Fibroblast of mammary gland (primary cell): ENCODE measurements around the gene C1QTNF2.

Source experiments
- DNase-seq: peaks from one replicate; pipeline ENCODE4 v3.0.0-alpha.2; 2010; ENCODE audit warnings: low read depth
- H3K4me3 ChIP-seq: 2 replicates; pipeline ENCODE4 v1.5.1; 2011; ENCODE audit warnings: low read depth, mild to moderate bottlenecking, low read length, moderate library complexity; ENCODE audit not compliant: control insufficient read depth
- TF ChIP-seq, protein P1 (sequence below): conservative IDR thresholded peaks from 2 replicates; pipeline ENCODE4 v1.5.1; 2011; ENCODE audit warnings: low read depth, low read length, inconsistent platforms; ENCODE audit not compliant: control insufficient read depth, insufficient read depth

Gene C1QTNF2, protein sequence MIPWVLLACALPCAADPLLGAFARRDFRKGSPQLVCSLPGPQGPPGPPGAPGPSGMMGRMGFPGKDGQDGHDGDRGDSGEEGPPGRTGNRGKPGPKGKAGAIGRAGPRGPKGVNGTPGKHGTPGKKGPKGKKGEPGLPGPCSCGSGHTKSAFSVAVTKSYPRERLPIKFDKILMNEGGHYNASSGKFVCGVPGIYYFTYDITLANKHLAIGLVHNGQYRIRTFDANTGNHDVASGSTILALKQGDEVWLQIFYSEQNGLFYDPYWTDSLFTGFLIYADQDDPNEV

DNA sequence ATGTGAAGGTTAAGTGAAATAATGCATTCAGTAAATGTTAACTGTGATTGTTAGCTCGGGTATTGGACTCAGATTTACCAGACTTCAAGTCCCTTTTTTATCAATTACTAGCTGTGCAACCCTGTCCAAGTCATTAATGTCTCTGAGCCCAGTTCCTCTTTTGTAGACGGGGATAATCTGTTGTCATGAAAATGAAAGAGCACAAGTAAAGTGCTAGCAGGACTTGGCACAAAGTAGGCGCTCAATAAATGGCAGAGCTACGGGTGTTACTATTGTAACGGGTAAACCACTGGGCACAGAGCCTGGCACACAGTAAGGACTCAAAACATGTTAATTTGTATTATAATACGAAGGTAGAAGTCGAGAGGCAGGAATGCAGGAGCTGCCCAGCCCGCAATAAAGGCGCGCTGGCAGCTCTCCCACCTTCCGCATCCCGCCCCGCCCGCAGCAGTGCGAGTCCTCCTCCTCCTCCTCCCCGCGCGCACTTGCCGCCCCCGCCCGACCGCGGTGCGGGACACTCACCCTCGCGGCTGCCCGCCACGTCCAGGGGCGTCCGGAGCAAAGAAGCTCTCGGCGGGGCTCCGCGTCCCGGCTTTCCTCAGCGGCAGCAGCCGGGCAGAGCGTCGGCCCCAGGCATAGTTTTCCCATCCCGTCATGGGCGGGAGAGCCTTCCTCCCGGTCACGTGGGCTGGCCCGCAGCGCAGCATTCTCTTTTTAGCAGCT lies at the start of gene C1QTNF2:
Gene C1QTNF2 (minus strand): TSS at position 637 of the 723 bp plus-strand sequence. CDS start 15,615 bp downstream, outside the sequence.
- H3K4me3 ChIP-seq, result peak within 1 kb of the TSS; percentile 41
- DNase-seq, result peak; percentile 61
- TF ChIP-seq, protein P1, sequence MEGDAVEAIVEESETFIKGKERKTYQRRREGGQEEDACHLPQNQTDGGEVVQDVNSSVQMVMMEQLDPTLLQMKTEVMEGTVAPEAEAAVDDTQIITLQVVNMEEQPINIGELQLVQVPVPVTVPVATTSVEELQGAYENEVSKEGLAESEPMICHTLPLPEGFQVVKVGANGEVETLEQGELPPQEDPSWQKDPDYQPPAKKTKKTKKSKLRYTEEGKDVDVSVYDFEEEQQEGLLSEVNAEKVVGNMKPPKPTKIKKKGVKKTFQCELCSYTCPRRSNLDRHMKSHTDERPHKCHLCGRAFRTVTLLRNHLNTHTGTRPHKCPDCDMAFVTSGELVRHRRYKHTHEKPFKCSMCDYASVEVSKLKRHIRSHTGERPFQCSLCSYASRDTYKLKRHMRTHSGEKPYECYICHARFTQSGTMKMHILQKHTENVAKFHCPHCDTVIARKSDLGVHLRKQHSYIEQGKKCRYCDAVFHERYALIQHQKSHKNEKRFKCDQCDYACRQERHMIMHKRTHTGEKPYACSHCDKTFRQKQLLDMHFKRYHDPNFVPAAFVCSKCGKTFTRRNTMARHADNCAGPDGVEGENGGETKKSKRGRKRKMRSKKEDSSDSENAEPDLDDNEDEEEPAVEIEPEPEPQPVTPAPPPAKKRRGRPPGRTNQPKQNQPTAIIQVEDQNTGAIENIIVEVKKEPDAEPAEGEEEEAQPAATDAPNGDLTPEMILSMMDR, result no peak

DNA sequence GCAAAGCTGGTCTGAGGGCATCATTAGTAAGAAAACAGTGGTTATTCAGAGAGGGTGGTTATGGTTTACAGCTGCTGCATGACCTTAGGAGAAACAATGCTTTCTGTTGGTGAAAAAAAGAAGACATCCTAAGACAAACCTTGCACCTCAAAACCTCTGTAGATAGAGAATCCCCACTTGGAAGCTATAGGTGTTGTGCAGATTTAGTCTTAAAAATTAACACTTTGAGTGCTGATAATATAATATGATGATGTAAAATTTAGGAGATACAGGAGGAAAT lies 49.8 kb upstream of the C1QTNF2 start:
- DNase-seq, result no peak
- H3K4me3 ChIP-seq, result no peak overlapping the region
- TF ChIP-seq, protein P1, result no peak

DNA sequence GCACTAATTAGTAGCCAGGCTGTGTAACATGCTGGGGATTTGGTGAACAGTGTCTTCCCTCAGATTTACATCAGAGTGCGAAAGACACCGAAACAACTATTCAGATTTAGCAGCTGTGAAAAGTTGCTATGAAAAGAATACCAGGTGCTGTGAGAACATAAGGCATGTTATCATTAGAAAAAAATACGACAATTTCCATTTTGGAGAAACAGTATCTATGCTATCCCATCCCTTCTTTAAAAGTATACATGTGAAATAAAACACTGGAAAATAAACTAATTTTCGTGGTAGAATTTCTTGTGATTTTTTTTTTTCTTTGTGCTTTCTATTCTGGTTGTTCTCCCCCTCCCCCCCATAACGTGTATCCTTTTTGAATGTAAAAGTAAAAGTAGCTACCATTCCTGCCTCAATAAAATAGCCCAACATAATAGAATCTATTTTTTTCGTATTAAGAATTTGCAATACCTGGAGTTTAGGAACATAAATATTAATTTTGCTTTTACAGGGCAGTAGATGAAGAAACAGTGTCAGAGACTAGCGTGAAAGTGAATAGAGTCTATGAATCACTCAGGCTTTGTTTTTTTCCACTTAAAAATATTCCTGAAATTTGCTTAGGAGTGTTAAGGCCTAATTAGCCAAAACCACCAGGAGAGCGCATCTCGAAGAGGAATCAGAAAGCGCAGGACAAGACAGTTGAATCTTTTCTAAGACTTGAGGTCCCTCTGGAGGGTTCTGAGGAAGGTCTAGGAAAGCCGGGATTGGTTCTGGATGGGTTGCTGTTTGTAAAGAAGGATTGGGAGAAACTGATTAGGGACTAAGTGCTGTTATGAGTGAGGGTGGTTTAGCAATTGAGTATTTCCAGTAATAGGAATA lies 49.3 kb upstream of the C1QTNF2 start:
- TF ChIP-seq, protein P1, result no peak
- no peak for DNase-seq
- peak overlapping the region; percentile 87 for H3K4me3 ChIP-seq

DNA sequence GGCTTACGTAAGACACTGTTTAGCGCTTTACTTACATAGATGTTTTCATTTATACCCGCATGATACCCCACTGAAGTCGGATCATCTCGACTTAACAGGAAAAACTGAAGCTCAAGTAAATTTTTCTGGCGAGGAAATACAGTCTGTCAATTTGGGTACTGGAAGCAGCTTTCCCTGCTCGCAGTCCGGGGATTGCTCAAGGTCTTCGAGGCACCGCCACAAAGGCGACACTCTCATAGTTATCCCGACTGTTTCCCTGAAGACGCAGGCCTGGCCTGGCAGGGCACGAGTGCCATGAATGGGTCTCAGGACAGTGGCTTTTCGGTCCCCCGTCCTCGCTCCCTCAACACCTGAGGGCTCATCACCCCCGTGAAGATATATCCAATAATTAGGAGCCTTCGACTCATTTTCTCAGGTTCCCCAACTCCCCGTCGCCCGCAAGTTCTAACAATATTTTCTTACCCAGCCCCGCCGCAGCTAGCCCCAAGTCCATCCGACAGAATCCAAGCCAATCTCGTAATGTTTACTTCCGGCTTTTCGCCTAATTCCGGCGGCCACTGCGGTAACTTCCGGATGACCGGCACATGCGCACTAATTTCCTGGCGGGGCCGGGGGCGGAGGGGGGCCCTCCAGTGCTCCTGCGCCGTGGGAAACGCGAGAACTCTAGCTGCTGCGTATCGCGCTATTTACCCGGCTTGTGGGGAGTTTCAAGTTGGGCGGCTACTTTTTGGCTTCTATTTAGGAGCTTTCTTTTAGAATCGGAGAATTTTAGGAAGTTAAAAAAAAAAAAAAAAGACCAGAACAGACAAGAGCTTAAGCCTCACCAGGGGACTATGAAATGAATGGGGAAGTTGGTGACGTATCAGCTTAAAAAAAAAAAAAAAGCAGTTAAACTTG lies 48.4 kb upstream of the C1QTNF2 start, which contains the start of gene SLU7:
Gene SLU7 (minus strand): TSS at position 521 of the 897 bp plus-strand sequence. CDS start 3,787 bp downstream, outside the sequence.
- TF ChIP-seq, protein P1, result no peak
- peak within 1 kb of the TSS; percentile 87 for H3K4me3 ChIP-seq
- peak; percentile 94 for DNase-seq

DNA sequence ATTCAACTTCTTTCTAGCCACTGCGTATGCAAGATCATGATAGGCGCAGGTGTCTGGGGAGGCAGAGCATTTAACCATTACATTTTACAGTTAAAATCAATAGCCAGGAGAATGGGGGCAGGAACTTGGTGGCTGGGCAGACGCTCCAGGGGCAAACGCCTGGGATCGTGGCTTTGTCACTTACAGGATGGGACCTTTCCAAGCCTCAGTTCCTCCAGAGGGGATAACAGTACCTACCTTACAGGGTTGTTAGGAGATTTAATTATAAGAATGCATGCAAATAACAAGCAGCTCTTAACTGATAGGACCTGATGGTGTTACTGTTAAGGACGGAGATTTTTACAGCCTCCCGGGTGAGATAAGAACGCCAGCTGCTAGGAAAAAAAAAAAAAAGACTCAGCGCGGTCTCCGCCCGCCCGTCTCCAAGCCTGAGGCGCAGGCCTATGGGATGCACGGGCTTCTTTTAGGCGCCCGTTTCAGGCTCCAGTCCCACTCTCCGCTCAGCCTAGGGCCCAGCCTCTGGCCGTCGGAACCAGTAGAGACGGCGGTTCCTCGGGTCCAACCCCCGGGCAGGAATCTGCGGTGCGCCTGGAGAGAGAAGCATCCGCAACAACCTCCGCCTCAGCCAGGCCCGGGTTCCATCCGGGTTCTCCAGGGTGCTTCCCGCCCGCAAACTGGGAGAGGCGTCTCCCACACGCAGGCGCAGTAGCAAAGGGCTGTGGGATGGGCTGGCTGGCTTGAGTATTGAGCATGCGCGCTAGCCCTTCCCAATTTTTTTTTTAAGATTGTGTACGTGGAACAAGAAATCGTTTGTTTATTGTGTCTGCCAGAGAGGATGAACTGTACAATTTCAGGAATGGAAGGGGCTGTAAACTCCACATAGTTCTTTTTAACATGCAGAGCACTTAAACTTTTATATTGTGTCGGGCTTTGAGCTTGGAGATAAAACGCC lies 29.3 kb upstream of the C1QTNF2 start, which contains the start of gene FAM200C:
Gene FAM200C (minus strand): TSS at position 653 of the 952 bp plus-strand sequence. CDS start 4,564 bp downstream, outside the sequence.
- peak; percentile 94 for DNase-seq
- TF ChIP-seq, protein P1, result no peak
- peak within 1 kb of the TSS; percentile 93 for H3K4me3 ChIP-seq
